HFFc6 (cell line): ENCODE measurements around the gene PKIG. TPM values are rescaled to one million over a fixed set of nuclear protein-coding genes. Genes with fewer than 3 reads are reported as not detected.

Source experiments
- DNase-seq: peaks from one replicate; pipeline ENCODE4 v3.0.0-alpha.2; 2018
- H3K27ac Mint-ChIP-seq: 2 replicates; pipeline ENCODE4 v1.8.0; 2020; ENCODE audit warnings: mild to moderate bottlenecking, mixed read lengths
- H3K27me3 Mint-ChIP-seq: 2 replicates; pipeline ENCODE4 v1.8.0; 2021; ENCODE audit warnings: mild to moderate bottlenecking, moderate library complexity, mixed read lengths; ENCODE audit not compliant: insufficient read depth
- H3K36me3 Mint-ChIP-seq: 2 replicates; pipeline ENCODE4 v1.8.0; 2021; ENCODE audit warnings: low read depth, mixed read lengths
- H3K4me1 Mint-ChIP-seq: 2 replicates; pipeline ENCODE4 v1.8.0; 2020; ENCODE audit warnings: low read depth, mixed read lengths
- H3K4me3 Mint-ChIP-seq: 2 replicates; pipeline ENCODE4 v1.8.0; 2020; ENCODE audit warnings: mild to moderate bottlenecking, moderate library complexity, mixed read lengths
- H3K9me3 Mint-ChIP-seq: 2 replicates; pipeline ENCODE4 v1.8.0; 2020; ENCODE audit warnings: mild to moderate bottlenecking, mixed read lengths
- total RNA-seq, 6 experiments: library from RNA; stranded (reverse); fragmentation: NEBNext Ultra II Directional; extraction: Animal tissue kit (Norgen Biotek cat#: 25700); gene quantifications; 2 replicates in 1 of 6; 3 replicates in 5 of 6; pipeline ENCODE4 v1.2.3, GENCODE V29; 2021
- TF ChIP-seq, protein P1 (sequence below): fragments of 200-600 bp; sonication (generic); IDR thresholded peaks from 2 replicates; pipeline ENCODE4 v1.5.0; 2021; ENCODE audit warnings: antibody characterized with exemption, mild to moderate bottlenecking

The PKIG gene
- total RNA-seq, 6 experiments from 2014 or later = 35.5 to 57.6 (median 52.0) TPM

- no peak overlapping the region for H3K27ac Mint-ChIP-seq
- H3K27me3 Mint-ChIP-seq = peaks cover 9% of the 10 kb centered on the region
- TF ChIP-seq, protein P1, sequence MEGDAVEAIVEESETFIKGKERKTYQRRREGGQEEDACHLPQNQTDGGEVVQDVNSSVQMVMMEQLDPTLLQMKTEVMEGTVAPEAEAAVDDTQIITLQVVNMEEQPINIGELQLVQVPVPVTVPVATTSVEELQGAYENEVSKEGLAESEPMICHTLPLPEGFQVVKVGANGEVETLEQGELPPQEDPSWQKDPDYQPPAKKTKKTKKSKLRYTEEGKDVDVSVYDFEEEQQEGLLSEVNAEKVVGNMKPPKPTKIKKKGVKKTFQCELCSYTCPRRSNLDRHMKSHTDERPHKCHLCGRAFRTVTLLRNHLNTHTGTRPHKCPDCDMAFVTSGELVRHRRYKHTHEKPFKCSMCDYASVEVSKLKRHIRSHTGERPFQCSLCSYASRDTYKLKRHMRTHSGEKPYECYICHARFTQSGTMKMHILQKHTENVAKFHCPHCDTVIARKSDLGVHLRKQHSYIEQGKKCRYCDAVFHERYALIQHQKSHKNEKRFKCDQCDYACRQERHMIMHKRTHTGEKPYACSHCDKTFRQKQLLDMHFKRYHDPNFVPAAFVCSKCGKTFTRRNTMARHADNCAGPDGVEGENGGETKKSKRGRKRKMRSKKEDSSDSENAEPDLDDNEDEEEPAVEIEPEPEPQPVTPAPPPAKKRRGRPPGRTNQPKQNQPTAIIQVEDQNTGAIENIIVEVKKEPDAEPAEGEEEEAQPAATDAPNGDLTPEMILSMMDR = no peak
- no peaks in the 10 kb centered on the region; the same call in 1 of the 2 replicates for H3K4me1 Mint-ChIP-seq
- no peaks in the 10 kb centered on the region; the same call in 1 of the 2 replicates for H3K36me3 Mint-ChIP-seq
- H3K4me3 Mint-ChIP-seq = no peak overlapping the region
- H3K9me3 Mint-ChIP-seq = 0 out of 2 replicates have a peak, but pooled peaks cover 5% of the 10 kb centered on the region
- DNase-seq = no peak
These were observed 78.2 kb downstream of the PKIG start for GRCh38 chr20:44660581-44660980.

DNA sequence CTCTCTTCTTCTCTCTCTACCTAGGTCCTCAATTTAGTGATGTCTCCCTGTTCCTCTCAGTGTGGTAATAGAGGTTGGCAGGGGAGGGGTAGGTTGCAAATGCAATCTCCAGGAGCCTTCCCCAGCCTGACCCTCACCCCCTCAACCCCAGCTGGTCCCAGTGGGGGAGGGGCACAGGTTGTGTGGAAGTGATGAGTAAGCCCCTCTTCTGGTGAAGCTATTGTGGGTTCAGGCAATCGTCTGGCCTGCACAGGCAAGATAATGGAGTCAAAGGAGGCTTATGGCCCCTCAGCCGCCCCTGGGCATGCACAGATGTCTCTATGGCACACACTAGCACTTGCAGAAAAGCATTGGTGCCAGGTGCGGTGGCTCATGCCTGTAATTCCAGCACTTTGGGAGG, 79.9 kb downstream of the PKIG start:
- peaks cover 7% of the 10 kb centered on the region for H3K27me3 Mint-ChIP-seq
- no peaks in the 10 kb centered on the region; the same call in 1 of the 2 replicates for H3K36me3 Mint-ChIP-seq
- no peak overlapping the region for H3K27ac Mint-ChIP-seq
- no peak overlapping the region for H3K4me3 Mint-ChIP-seq
- peaks cover 9% of the 10 kb centered on the region for H3K4me1 Mint-ChIP-seq
- TF ChIP-seq, protein P1 = no peak
- DNase-seq = no peak
- 0 out of 2 replicates have a peak, but pooled peaks cover 5% of the 10 kb centered on the region for H3K9me3 Mint-ChIP-seq

GRCh38 chr20:44664131-44664530, 81.8 kb downstream of the PKIG start:
- H3K4me3 Mint-ChIP-seq = no peak overlapping the region
- no peaks in the 10 kb centered on the region for H3K9me3 Mint-ChIP-seq
- no peak for DNase-seq
- peaks cover 13% of the 10 kb centered on the region for H3K4me1 Mint-ChIP-seq
- H3K27ac Mint-ChIP-seq = no peak overlapping the region
- H3K36me3 Mint-ChIP-seq = no peaks in the 10 kb centered on the region
- TF ChIP-seq, protein P1 = no peak
- peaks cover 2% of the 10 kb centered on the region; the same call in 1 of the 2 replicates for H3K27me3 Mint-ChIP-seq

GRCh38 chr20:44666066-44666465, 83.7 kb downstream of the PKIG start:
- H3K9me3 Mint-ChIP-seq = no peaks in the 10 kb centered on the region
- TF ChIP-seq, protein P1 = no peak
- no peaks in the 10 kb centered on the region for H3K36me3 Mint-ChIP-seq
- no peak overlapping the region for H3K27ac Mint-ChIP-seq
- no peak overlapping the region for H3K4me3 Mint-ChIP-seq
- H3K27me3 Mint-ChIP-seq = peaks cover 2% of the 10 kb centered on the region; the same call in 1 of the 2 replicates
- H3K4me1 Mint-ChIP-seq = peaks cover 33% of the 10 kb centered on the region
- DNase-seq = no peak

Other genes starting within 250 kb of the PKIG start
- gene R3HDML, start 245.5 kb upstream of the PKIG start, total RNA-seq = not detected
- not detected for gene HNF4A, start 226.9 kb upstream of the PKIG start, total RNA-seq
- gene TTPAL, start 106.7 kb upstream of the PKIG start, total RNA-seq = 10 to 100 TPM; 28.7 to 38.7 (median 35.2) TPM
- gene SERINC3, start 60.5 kb upstream of the PKIG start, total RNA-seq = 100 to 1,000 TPM; 161 to 219 (median 188) TPM
- 10 to 100 TPM; 11.0 to 15.9 (median 12.7) TPM for gene ADA, start 69.1 kb downstream of the PKIG start, total RNA-seq
- under 1 TPM in 1 of 6 experiments, not detected in 5; 0.14 TPM for gene CCN5, start 132.8 kb downstream of the PKIG start, total RNA-seq
- under 1 TPM in 5 of 6 experiments, not detected in 1; 0.07 to 0.28 (median 0.21) TPM for gene KCNK15, start 163.3 kb downstream of the PKIG start, total RNA-seq
- gene RIMS4, start 228.0 kb downstream of the PKIG start, total RNA-seq = not detected